Psoas muscle (tissue), 8 donors: ENCODE results near the gene KRTAP5-10. TPM values are rescaled to one million over a fixed set of nuclear protein-coding genes. Genes with fewer than 3 reads are reported as not detected.
"Not testable (repeated sequence)": the region's sequence is repeated elsewhere in the genome, so short reads cannot be mapped to it uniquely, and the experiment has no call there.

Source experiments
- ATAC-seq, 4 donors: fragments of 200-7000 bp; cut with Tn5 transposase; one replicate each; pipeline ENCODE4 v1.9.1; 2020; ENCODE audit warnings: moderate library complexity in 3 of 4, mild to moderate bottlenecking in 2 of 4
- DNase-seq, 2 donors: peaks; one replicate each; pipeline ENCODE4 v3.0.0-alpha.2; 2020
- H3K27ac ChIP-seq: fragments of 200-600 bp; one replicate; pipeline ENCODE4 v1.8.0; 2022
- H3K27me3 ChIP-seq, 3 donors: fragments of 200-600 bp in 1 of 3; one replicate each; pipeline versions ENCODE4 v1.6.1 to v1.8.0; 2013 to 2022; ENCODE audit warnings: low read length in 2 of 3, mild to moderate bottlenecking in 2 of 3, moderate library complexity in 1 of 3; ENCODE audit not compliant: insufficient read depth in 3 of 3
- H3K36me3 ChIP-seq, 2 donors: fragments of 200-600 bp in 1 of 2; one replicate each; pipeline versions ENCODE4 v1.6.1 to v1.8.0; 2013 to 2022; ENCODE audit warnings: low read depth in 1 of 2, mild to moderate bottlenecking in 1 of 2, moderate library complexity in 1 of 2; ENCODE audit not compliant: insufficient read depth in 1 of 2
- H3K4me1 ChIP-seq: fragments of 200-600 bp; one replicate; pipeline ENCODE4 v1.8.0; 2022
- H3K4me3 ChIP-seq: fragments of 200-600 bp; one replicate; pipeline ENCODE4 v1.8.0; 2022; ENCODE audit warnings: mild to moderate bottlenecking
- H3K9me3 ChIP-seq: fragments of 200-600 bp; one replicate; pipeline ENCODE4 v1.8.0; 2022
- WGBS, 3 donors: extraction: QIAGEN DNeasy Blood & Tissue Kit; methylation state at CpG; one replicate each; pipeline versions ENCODE4 v1.1.6 to v1.1.7; 2013; 5-methylcytosine and 5-hydroxymethylcytosine counted together
- intact Hi-C, 2 donors: fragments of 100-400 bp; cut with DNase I; formaldehyde crosslinking; loops; one replicate each; pipeline versions ENCODE4 v1.11.0 to v1.14.2; 2022
- polyA plus RNA-seq, 3 donors: library from polyadenylated mRNA; stranded (reverse); fragments of 200-250 nt; gene quantifications; one replicate each; pipeline ENCODE4 v1.2.3, GENCODE V29; 2013
- total RNA-seq, 4 donors: library from RNA; stranded (reverse); fragmentation: NEBNext Ultra II Directional in 2 of 4; extraction: Animal tissue kit (Norgen Biotek cat#: 25700) in 2 of 4; gene quantifications; one replicate each; pipeline versions ENCODE4 v1.2.1 to v1.2.4, GENCODE V29; 2021 to 2023
- TF ChIP-seq, protein P1 (sequence below): fragments of 200-600 bp; IDR thresholded peaks from one replicate; pipeline ENCODE4 v1.8.0; 2022; ENCODE audit warnings: antibody characterized with exemption
- donor health status: healthy with polysubstance abuse.
- donor health status: DM: no; HTN: no; CAD: no; lungs with moderate emphysema.
- donor health status: Bipolar disorder and iron deficiency.
- donor health status: healthy.
- donor health status: DM: yes; HTN: yes; CAD: no.
- donor health status: DM: no; HTN: no; CAD: no.
- donor health status: DM: no; HTN: no; CAD: no.
- donor health status: DM: yes; HTN: yes; CAD: no.

The KRTAP5-10 gene
- total and polyA plus RNA-seq, 7 donors: not detected

DNA sequence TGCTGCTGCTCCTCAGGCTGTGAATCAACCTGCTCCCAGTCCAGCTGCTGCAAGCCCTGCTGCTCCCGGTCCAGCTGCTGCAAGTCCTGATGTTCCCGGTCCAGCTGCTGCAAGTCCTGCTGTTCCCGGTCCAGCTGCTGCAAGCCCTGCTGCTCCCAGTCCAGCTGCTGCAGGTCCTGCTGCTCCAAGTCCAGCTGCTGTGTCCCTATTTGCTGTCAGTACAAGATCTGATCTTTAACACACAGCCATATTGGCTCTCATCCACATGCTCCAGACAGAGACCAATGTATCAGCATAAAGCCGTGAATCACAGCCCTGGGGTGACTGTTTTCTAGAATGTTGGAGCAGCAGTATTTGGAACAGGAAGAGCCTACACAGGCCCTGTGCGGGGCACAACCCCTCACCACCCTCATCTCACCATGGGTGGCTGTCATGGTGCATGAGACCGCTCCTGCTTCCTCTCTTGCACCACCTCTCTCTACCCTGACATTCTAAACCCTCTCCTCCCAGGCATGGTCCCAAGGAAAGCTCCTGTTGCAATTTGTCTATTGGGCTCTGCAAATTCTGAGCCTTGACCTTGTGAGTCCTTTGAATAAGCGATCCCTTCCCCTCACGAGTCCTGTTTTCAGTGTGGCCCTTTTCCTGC, 3.5 kb downstream of the KRTAP5-10 start:
- TF ChIP-seq, protein P1, sequence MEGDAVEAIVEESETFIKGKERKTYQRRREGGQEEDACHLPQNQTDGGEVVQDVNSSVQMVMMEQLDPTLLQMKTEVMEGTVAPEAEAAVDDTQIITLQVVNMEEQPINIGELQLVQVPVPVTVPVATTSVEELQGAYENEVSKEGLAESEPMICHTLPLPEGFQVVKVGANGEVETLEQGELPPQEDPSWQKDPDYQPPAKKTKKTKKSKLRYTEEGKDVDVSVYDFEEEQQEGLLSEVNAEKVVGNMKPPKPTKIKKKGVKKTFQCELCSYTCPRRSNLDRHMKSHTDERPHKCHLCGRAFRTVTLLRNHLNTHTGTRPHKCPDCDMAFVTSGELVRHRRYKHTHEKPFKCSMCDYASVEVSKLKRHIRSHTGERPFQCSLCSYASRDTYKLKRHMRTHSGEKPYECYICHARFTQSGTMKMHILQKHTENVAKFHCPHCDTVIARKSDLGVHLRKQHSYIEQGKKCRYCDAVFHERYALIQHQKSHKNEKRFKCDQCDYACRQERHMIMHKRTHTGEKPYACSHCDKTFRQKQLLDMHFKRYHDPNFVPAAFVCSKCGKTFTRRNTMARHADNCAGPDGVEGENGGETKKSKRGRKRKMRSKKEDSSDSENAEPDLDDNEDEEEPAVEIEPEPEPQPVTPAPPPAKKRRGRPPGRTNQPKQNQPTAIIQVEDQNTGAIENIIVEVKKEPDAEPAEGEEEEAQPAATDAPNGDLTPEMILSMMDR: no peak
- peak in 3 of 4 donors; percentile 35 to 48 (median 44) for ATAC-seq
- intact Hi-C loops: no loop called here
- Histone ChIP-seq H3K4me3 (no peak overlapping the region), H3K9me3 (no peaks in the 10 kb centered on the region), H3K27me3 (peaks cover 0 to 10% (median 3%) of the 10 kb centered on the region in 3 donors), H3K4me1 (no peaks in the 10 kb centered on the region), H3K27ac (no peak overlapping the region), H3K36me3 (no peaks in the 10 kb centered on the region)
- 37 to 55% (median 39%) methylated on average over 8 of the region's 8 CpGs for WGBS, 3 donors
- DNase-seq: no peak

DNA sequence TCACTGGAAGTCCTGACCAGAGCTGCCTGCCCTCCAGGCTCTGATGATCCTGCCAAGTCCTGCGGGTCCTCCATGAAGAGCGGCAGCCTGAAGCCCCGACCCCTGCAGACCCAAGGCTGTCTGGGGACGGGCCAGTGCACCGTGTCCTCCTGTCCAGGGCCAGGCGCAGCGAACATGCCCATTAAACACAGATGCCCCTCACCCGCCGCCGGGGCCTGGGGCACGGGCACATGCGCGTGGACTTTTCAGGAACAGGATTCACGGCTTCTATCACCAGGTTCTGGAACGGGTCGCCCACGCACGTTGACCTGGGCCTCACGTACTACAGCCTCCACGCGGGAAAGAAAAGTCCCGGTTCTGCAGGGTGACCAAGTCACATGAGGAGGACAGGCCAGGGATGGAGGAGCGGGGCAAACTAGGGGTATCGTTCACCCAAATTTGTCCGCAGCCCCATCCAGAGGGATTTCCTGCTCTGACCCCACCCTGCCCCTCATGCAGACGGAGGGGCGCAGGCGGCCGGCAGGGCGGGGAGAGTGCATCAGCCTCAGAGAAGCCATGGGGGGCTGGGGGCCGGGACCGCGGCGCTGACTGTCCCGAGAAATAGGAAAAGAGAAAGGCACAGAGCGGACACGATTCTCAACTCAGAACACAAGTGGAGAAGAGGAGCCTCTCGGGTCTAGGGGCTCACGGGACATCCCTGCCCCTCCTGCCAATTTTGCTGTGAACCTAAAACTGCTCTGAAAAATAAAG, 5.9 kb downstream of the KRTAP5-10 start:
- intact Hi-C loops, H3K4me1 ChIP-seq, H3K36me3 ChIP-seq, H3K27ac ChIP-seq, H3K27me3 ChIP-seq, H3K4me3 ChIP-seq, ATAC-seq, DNase-seq, H3K9me3 ChIP-seq: not testable (repeated sequence)
- WGBS, 3 donors: 85 to 88% (median 87%) methylated on average over 36 to 37 of the region's 39 CpGs

DNA sequence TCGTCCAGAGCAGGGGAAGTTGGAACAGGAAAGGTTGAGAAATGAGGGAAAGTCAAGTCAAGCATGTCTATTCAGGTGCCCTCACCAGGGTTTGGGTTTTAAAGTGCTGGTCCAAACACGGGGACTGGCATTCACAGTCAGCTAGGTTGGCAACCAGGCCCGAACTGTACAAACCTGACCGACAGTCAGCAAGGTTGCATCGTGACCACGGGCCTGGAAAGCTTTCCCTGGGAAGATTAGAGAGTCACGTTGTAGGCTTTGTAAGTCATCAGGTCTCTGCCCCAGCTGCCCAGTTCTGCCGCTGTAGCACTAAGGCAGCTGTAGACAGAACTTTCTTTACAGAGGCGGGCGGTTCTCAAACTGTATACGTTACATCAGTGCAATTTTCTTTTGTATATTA, 7.4 kb downstream of the KRTAP5-10 start:
- Histone ChIP-seq H3K36me3 (no peaks in the 10 kb centered on the region), H3K27me3 (peaks cover 0 to 2% (median 0%) of the 10 kb centered on the region in 3 donors), H3K4me3 (no peak overlapping the region), H3K4me1 (no peaks in the 10 kb centered on the region), H3K9me3 (no peaks in the 10 kb centered on the region), H3K27ac (no peak overlapping the region)
- TF ChIP-seq, protein P1: no peak
- intact Hi-C loops: no loop called here
- ATAC-seq: no peak
- DNase-seq: no peak
- 80 to 87% (median 81%) methylated on average over 11 of the region's 11 CpGs for WGBS, 3 donors

DNA sequence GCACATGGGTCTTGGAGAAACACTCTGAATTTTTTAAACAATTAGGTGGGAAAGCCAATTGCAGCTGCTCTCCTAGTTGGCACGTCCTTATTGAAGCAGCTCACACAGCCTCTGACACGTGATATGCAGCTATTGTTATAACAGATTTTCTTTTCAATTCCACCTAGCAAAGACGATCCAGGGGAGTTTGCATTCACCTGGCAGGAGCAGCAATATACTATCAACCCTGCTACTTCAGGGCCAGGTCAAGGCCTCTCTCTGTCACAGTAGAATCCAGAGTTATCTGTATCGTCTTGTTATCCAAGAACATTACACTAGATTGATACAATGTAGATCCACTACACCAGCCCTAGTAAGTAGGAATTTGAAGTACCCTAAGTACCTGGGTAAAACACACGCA, 9.1 kb downstream of the KRTAP5-10 start:
- 67 to 73% (median 70%) methylated on average over 5 of the region's 5 CpGs for WGBS, 3 donors
- Histone ChIP-seq H3K36me3 (no peaks in the 10 kb centered on the region), H3K27me3 (peaks cover 0 to 2% (median 0%) of the 10 kb centered on the region in 3 donors), H3K4me1 (no peaks in the 10 kb centered on the region), H3K9me3 (no peaks in the 10 kb centered on the region), H3K27ac (no peak overlapping the region), H3K4me3 (no peak overlapping the region)
- TF ChIP-seq, protein P1: no peak
- intact Hi-C loops: no loop called here
- DNase-seq (no peak), ATAC-seq (no peak)

DNA sequence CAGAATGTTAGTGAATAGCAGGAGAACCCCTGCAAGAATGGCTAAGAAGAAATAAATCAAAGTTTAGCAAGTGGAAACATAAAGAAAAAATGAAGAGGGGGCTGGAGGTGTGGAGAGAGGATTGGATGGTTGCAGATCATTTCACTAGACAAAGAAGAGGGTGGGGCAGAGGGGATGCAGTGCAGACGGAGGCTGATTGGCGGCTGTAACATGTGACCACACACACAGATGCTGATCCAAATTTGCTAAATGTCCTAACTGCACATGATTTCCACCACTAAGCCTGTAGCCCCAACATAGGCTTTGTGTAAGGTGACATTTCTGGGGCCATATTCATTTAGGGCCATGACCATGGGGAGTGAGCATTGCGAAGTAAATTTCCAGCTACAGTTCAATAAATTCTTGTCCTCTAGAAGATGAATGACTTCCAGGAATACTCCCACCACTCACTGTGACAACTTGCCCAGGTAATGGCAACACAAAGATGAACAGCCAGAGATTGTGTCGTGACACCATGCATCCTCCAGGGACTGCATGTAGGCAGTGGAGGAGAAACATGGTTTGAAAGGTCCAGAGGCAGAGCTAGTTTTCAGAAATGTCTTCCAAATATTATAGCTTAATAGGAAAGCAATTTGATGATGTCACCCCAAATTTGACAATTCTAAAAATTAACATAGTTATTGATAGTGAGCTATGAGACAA, 10.5 kb downstream of the KRTAP5-10 start:
- H3K27ac ChIP-seq: no peak overlapping the region
- TF ChIP-seq, protein P1: no peak
- intact Hi-C loops: no loop called here
- no peaks in the 10 kb centered on the region for H3K36me3 ChIP-seq
- DNase-seq: no peak
- 87 to 90% (median 87%) methylated on average over 4 of the region's 4 CpGs for WGBS, 3 donors
- no peak overlapping the region for H3K4me3 ChIP-seq
- no peak for ATAC-seq
- no peaks in the 10 kb centered on the region for H3K4me1 ChIP-seq
- peaks cover 0 to 2% (median 0%) of the 10 kb centered on the region in 3 donors for H3K27me3 ChIP-seq
- no peaks in the 10 kb centered on the region for H3K9me3 ChIP-seq

DNA sequence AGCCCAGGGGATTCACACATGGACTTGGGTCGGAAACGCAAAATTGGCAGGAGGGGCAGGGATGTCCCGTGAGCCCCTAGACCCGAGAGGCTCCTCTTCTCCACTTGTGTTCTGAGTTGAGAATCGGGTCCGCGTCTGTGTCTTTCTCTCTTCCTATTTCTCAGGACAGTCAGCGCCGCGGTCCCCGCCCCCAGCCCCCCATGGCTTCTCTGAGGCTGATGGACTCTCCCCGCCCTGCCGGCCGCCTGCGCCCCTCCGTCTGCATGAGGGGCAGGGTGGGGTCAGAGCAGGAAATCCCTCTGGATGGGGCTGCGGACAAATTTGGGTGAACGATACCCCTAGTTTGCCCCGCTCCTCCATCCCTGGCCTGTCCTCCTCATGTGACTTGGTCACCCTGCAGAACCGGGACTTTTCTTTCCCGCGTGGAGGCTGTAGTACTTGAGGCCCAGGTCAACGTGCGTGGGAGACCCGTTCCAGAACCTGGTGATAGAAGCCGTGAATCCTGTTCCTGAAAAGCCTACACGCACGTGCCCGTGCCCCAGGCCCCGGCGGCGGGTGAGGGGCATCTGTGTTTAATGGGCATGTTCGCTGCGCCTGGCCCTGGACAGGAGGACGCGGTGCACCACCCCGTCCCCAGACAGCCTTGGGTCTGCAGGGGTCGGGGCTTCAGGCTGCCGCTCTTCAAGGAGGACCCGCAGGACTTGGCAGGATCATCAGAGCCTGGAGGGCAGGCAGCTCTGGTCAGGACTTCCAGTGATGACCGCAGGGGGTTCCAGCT, 11.5 kb downstream of the KRTAP5-10 start:
- H3K36me3 ChIP-seq, H3K9me3 ChIP-seq, H3K4me1 ChIP-seq, intact Hi-C loops, H3K4me3 ChIP-seq, DNase-seq, ATAC-seq, H3K27me3 ChIP-seq, H3K27ac ChIP-seq: not testable (repeated sequence)
- WGBS, 3 donors: 85 to 87% (median 86%) methylated on average over 31 to 38 of the region's 41 CpGs
